HEK293 (cell line): ENCODE results near the gene TBCCD1.

ENCODE experiments used
- TCF7L2 ChIP-seq: IDR thresholded peaks from 2 replicates; pipeline ENCODE4 v1.6.1; 2011; ENCODE audit warnings: low read depth, mild to moderate bottlenecking, inconsistent platforms, low read length, moderate library complexity, borderline replicate concordance
- YY1 ChIP-seq: fragments of 450-650 bp; formaldehyde crosslinking; IDR thresholded peaks from 2 replicates; pipeline ENCODE4 v1.5.1; 2018; ENCODE audit warnings: missing biosample characterization, missing genetic modification characterization
- ZBTB49 ChIP-seq: fragments of 450-650 bp; formaldehyde crosslinking; IDR thresholded peaks from 2 replicates; pipeline ENCODE4 v1.5.1; 2016; ENCODE audit warnings: missing biosample characterization, missing genetic modification characterization, low read depth
- ZBTB7A ChIP-seq: fragments of 450-650 bp; formaldehyde crosslinking; IDR thresholded peaks from 2 replicates; pipeline ENCODE4 v1.5.1; 2016; ENCODE audit warnings: low read depth, missing biosample characterization, missing genetic modification characterization
- ZNF274 ChIP-seq, 2 experiments: fragments of 200-500 bp in 1 of 2; fragments of 450-650 bp in 1 of 2; sonication (Bioruptor generic) in 1 of 2; formaldehyde crosslinking in 1 of 2; IDR thresholded peaks; 2 replicates each; pipeline versions ENCODE4 v1.5.1 to v1.6.1; 2014 to 2016; ENCODE audit warnings: borderline replicate concordance in 1 of 2, inconsistent platforms in 1 of 2, low read length in 1 of 2, missing biosample characterization in 1 of 2, missing genetic modification characterization in 1 of 2
- ZNF571 ChIP-seq: fragments of 450-650 bp; formaldehyde crosslinking; IDR thresholded peaks from 2 replicates; pipeline ENCODE4 v1.5.0; 2017; ENCODE audit warnings: missing biosample characterization, missing genetic modification characterization
- TF ChIP-seq, protein P1 (sequence below): fragments of 450-650 bp; formaldehyde crosslinking; IDR thresholded peaks from 2 replicates; pipeline ENCODE4 v1.5.1; 2016; ENCODE audit warnings: missing biosample characterization, missing genetic modification characterization
- TF ChIP-seq, protein P2 (sequence below): fragments of 450-650 bp; formaldehyde crosslinking; IDR thresholded peaks from 2 replicates; pipeline ENCODE4 v1.5.1; 2016; ENCODE audit warnings: missing biosample characterization, missing genetic modification characterization
- TF ChIP-seq, protein P3 (sequence below): fragments of 450-650 bp; formaldehyde crosslinking; IDR thresholded peaks from 2 replicates; pipeline ENCODE4 v1.5.1; 2016; ENCODE audit warnings: missing biosample characterization, missing genetic modification characterization
- TF ChIP-seq, protein P4 (sequence below): fragments of 450-650 bp; formaldehyde crosslinking; optimal IDR thresholded peaks from 2 replicates; pipeline ENCODE3; 2016; ENCODE audit warnings: missing biosample characterization, mild to moderate bottlenecking, missing genetic modification characterization
- TF ChIP-seq, protein P5 (sequence below): fragments of 450-650 bp; formaldehyde crosslinking; IDR thresholded peaks from 2 replicates; pipeline ENCODE4 v1.5.1; 2016; ENCODE audit warnings: missing biosample characterization, missing genetic modification characterization

DNA sequence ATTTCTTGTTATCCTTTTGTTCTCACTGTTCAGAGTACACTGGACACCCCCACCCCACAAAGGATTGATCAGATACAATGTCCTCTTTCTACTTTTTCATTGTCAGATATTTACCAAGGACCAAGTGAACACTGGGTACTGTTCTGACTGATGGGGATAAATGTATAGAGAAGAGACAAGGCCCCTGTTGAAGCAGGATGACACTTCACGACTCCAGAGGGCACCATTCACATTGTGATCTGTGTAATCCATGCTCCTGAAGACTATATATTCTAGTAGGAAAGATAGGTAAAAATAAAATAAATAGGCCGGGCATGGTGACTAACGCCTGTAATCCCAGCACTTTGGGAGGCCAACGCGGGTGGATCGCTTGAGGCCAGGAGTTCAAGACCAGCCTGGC is 15.8 kb downstream of the TBCCD1 start:
- TF ChIP-seq, protein P1, sequence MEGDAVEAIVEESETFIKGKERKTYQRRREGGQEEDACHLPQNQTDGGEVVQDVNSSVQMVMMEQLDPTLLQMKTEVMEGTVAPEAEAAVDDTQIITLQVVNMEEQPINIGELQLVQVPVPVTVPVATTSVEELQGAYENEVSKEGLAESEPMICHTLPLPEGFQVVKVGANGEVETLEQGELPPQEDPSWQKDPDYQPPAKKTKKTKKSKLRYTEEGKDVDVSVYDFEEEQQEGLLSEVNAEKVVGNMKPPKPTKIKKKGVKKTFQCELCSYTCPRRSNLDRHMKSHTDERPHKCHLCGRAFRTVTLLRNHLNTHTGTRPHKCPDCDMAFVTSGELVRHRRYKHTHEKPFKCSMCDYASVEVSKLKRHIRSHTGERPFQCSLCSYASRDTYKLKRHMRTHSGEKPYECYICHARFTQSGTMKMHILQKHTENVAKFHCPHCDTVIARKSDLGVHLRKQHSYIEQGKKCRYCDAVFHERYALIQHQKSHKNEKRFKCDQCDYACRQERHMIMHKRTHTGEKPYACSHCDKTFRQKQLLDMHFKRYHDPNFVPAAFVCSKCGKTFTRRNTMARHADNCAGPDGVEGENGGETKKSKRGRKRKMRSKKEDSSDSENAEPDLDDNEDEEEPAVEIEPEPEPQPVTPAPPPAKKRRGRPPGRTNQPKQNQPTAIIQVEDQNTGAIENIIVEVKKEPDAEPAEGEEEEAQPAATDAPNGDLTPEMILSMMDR (tag by site-specific recombination) = no peak
- no peak for TF ChIP-seq YY1 (tag by site-specific recombination)
- no peak for TF ChIP-seq TCF7L2
- TF ChIP-seq, protein P2, sequence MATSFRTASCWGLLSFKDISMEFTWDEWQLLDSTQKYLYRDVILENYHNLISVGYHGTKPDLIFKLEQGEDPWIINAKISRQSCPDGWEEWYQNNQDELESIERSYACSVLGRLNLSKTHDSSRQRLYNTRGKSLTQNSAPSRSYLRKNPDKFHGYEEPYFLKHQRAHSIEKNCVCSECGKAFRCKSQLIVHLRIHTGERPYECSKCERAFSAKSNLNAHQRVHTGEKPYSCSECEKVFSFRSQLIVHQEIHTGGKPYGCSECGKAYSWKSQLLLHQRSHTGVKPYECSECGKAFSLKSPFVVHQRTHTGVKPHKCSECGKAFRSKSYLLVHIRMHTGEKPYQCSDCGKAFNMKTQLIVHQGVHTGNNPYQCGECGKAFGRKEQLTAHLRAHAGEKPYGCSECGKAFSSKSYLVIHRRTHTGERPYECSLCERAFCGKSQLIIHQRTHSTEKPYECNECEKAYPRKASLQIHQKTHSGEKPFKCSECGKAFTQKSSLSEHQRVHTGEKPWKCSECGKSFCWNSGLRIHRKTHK (tag by site-specific recombination) = no peak
- TF ChIP-seq ZNF571 = no peak
- TF ChIP-seq ZNF274 (IDR thresholded peaks at IDR 0.05; ENCODE audit: low read length) = no peak
- no peak for TF ChIP-seq ZNF274 (tag by site-specific recombination; IDR thresholded peaks at IDR 0.05; ENCODE audit: borderline replicate concordance)
- TF ChIP-seq, protein P3, sequence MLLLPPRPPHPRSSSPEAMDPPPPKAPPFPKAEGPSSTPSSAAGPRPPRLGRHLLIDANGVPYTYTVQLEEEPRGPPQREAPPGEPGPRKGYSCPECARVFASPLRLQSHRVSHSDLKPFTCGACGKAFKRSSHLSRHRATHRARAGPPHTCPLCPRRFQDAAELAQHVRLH (tag by site-specific recombination) = no peak
- TF ChIP-seq ZBTB49 (tag by site-specific recombination) = no peak
- TF ChIP-seq, protein P4, sequence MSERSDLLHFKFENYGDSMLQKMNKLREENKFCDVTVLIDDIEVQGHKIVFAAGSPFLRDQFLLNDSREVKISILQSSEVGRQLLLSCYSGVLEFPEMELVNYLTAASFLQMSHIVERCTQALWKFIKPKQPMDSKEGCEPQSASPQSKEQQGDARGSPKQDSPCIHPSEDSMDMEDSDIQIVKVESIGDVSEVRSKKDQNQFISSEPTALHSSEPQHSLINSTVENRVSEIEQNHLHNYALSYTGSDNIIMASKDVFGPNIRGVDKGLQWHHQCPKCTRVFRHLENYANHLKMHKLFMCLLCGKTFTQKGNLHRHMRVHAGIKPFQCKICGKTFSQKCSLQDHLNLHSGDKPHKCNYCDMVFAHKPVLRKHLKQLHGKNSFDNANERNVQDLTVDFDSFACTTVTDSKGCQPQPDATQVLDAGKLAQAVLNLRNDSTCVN = no peak
- TF ChIP-seq ZBTB7A = no peak
- TF ChIP-seq, protein P5, sequence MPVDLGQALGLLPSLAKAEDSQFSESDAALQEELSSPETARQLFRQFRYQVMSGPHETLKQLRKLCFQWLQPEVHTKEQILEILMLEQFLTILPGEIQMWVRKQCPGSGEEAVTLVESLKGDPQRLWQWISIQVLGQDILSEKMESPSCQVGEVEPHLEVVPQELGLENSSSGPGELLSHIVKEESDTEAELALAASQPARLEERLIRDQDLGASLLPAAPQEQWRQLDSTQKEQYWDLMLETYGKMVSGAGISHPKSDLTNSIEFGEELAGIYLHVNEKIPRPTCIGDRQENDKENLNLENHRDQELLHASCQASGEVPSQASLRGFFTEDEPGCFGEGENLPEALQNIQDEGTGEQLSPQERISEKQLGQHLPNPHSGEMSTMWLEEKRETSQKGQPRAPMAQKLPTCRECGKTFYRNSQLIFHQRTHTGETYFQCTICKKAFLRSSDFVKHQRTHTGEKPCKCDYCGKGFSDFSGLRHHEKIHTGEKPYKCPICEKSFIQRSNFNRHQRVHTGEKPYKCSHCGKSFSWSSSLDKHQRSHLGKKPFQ (tag by site-specific recombination) = no peak
